PFSK-1 (cell line): Measurements from ENCODE around the gene CENPX.

Experiments used
- FOXP2 ChIP-seq: optimal IDR thresholded peaks from 2 replicates; pipeline ENCODE3; 2011; ENCODE audit warnings: borderline replicate concordance, control low read depth, inconsistent platforms; ENCODE audit not compliant: insufficient read depth; ENCODE audit errors: extremely low read length, extremely low read depth
- POLR2AphosphoS5 ChIP-seq: IDR thresholded peaks from 2 replicates; pipeline ENCODE4 v1.6.1; 2012; ENCODE audit warnings: low read depth, mild to moderate bottlenecking, control low read depth, low read length, moderate library complexity
- SIN3A ChIP-seq: IDR thresholded peaks from 2 replicates; pipeline ENCODE4 v1.6.1; 2012; ENCODE audit warnings: mild to moderate bottlenecking, low read length, moderate library complexity, borderline replicate concordance; ENCODE audit not compliant: insufficient read depth
- TAF1 ChIP-seq: IDR thresholded peaks from 2 replicates; pipeline ENCODE4 v1.6.1; 2012; ENCODE audit warnings: low read length, control low read depth, borderline replicate concordance; ENCODE audit not compliant: insufficient read depth
- TF ChIP-seq, protein P1 (sequence below), 2 experiments: IDR thresholded peaks; 2 replicates each; pipeline versions ENCODE4 v1.6.1 to v1.8.0; 2011 to 2012; ENCODE audit warnings: low read depth in 2 of 2, low read length in 2 of 2, control low read depth in 1 of 2, inconsistent platforms in 1 of 2, mild to moderate bottlenecking in 1 of 2, moderate library complexity in 1 of 2; ENCODE audit not compliant: insufficient read depth in 1 of 2

DNA sequence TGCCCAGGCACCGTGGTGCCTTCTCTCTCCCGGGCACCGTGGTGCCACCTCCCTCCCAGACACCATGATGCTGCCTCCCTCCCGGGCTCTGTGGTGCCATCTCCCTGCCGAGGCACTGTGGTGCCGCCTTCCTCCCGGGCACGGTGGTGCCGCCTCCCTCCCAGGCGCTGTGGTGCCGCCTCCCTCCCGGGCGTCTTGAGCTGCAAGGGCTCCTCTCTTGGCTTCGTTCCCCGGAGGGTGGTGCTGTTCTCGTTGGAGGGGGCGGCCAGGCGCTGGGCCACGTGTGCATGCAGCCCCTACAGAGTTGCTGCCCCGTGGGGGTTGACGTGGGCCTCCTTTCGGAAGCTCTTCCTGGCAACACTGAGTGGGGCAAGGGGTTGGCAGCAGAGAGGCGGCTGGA is 8.2 kb downstream of the CENPX start:
- no peak for TF ChIP-seq TAF1
- TF ChIP-seq, protein P1, sequence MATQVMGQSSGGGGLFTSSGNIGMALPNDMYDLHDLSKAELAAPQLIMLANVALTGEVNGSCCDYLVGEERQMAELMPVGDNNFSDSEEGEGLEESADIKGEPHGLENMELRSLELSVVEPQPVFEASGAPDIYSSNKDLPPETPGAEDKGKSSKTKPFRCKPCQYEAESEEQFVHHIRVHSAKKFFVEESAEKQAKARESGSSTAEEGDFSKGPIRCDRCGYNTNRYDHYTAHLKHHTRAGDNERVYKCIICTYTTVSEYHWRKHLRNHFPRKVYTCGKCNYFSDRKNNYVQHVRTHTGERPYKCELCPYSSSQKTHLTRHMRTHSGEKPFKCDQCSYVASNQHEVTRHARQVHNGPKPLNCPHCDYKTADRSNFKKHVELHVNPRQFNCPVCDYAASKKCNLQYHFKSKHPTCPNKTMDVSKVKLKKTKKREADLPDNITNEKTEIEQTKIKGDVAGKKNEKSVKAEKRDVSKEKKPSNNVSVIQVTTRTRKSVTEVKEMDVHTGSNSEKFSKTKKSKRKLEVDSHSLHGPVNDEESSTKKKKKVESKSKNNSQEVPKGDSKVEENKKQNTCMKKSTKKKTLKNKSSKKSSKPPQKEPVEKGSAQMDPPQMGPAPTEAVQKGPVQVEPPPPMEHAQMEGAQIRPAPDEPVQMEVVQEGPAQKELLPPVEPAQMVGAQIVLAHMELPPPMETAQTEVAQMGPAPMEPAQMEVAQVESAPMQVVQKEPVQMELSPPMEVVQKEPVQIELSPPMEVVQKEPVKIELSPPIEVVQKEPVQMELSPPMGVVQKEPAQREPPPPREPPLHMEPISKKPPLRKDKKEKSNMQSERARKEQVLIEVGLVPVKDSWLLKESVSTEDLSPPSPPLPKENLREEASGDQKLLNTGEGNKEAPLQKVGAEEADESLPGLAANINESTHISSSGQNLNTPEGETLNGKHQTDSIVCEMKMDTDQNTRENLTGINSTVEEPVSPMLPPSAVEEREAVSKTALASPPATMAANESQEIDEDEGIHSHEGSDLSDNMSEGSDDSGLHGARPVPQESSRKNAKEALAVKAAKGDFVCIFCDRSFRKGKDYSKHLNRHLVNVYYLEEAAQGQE (IDR thresholded peaks at IDR 0.05; ENCODE audit: insufficient read depth in 1 of 2, low read depth in 2 of 2, low read length in 2 of 2), result no peak
- no peak for TF ChIP-seq POLR2AphosphoS5
- TF ChIP-seq FOXP2, result no peak
- TF ChIP-seq SIN3A, result no peak
